Measurements from ENCODE around the gene NME3. TPM values are rescaled to one million over a fixed set of nuclear protein-coding genes. Genes with fewer than 3 reads are reported as not detected.

NME3 gene
- polyA plus RNA-seq, 3 donors, result 57.7 to 80.2 (median 74.7) TPM

GRCh38 chr16:1732071-1732470 is 39.3 kb downstream of the NME3 start:
- no peak for TF ChIP-seq CTCF (IDR thresholded peaks at IDR 0.05)
- Histone ChIP-seq H2AFZ (ENCODE audit: insufficient read depth, low read depth, low read length, poor library complexity, severe bottlenecking) (no peak overlapping the region), H3K36me3 (replicated peaks in 1 of 2; ENCODE audit: control insufficient read depth in 1 of 2, insufficient read depth in 2 of 2, low read length in 2 of 2) (peaks cover 60 to 63% of the 10 kb centered on the region in 2 donors), H3K27ac (ENCODE audit: low read depth in 1 of 2, low read length in 2 of 2) (peak overlapping the region; percentile 50 to 64), H4K20me1 (ENCODE audit: insufficient read depth, low read length) (peaks cover 53% of the 10 kb centered on the region), H3K4me2 (replicated peaks; ENCODE audit: extremely low read depth, low read length, poor library complexity, severe bottlenecking) (no peak overlapping the region), H3K79me2 (ENCODE audit: insufficient read depth, low read length) (peaks cover 15% of the 10 kb centered on the region), H3K4me3 (replicated peaks in 1 of 3; ENCODE audit: low read depth in 2 of 3, low read length in 3 of 3) (no peak overlapping the region), H3K4me1 (ENCODE audit: control insufficient read depth in 1 of 2, insufficient read depth in 2 of 2, low read length in 2 of 2) (peaks cover 13 to 14% of the 10 kb centered on the region in 2 donors), H3K9ac (ENCODE audit: insufficient read depth, low read length, poor library complexity, severe bottlenecking) (no peak overlapping the region), H3K9me3 (replicated peaks in 1 of 2; ENCODE audit: control insufficient read depth in 1 of 2, insufficient read depth in 1 of 2, low read length in 2 of 2) (peaks cover 0 to 16% of the 10 kb centered on the region in 2 donors), H3K27me3 (ENCODE audit: control insufficient read depth in 2 of 2, insufficient read depth in 2 of 2, low read length in 2 of 2) (no peaks in the 10 kb centered on the region)
- Mint-ChIP-seq H3K27me3 (ENCODE audit: low read depth in 3 of 3) (peaks cover 0 to 3% (median 0%) of the 10 kb centered on the region in 3 donors), H3K4me1 (peaks cover 12% of the 10 kb centered on the region), H3K36me3 (peaks cover 46 to 58% of the 10 kb centered on the region in 2 donors), H3K9me3 (peaks cover 0 to 10% (median 2%) of the 10 kb centered on the region in 7 donors), H3K27ac (peak overlapping the region; percentile 2 to 81 (median 56)), H3K4me3 (no peak overlapping the region)
- no peak for DNase-seq
- intact Hi-C loops (cut with micrococcal nuclease), result no loop called here
- WGBS (ENCODE audit: insufficient coverage), result 95% methylated on average over 7 of the region's 14 CpGs

DNA sequence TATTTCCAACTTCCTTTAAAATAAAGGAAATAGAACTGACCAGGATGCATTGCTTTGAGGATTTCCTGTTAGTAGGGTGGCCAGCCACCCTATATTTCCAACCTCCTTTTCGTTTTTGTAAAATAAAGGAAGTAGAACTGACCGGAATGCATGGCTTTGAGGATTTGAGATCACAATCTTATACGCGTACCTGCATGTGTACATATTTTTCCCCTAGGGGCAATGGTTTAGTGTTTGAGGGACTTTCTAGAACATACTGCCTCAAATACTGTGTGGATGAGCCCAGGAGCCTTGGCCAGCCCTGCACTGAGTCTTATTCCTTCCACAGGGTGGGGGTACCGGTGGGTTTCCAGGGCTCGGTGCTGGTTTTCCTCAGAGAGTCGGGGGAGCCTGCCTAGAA is 39.7 kb downstream of the NME3 start:
- H3K27ac ChIP-seq (ENCODE audit: low read depth in 1 of 2, low read length in 2 of 2), result peak overlapping the region; percentile 50 to 64
- peaks cover 0 to 4% (median 0%) of the 10 kb centered on the region in 3 donors for H3K27me3 Mint-ChIP-seq (ENCODE audit: low read depth in 3 of 3)
- no peaks in the 10 kb centered on the region for H3K27me3 ChIP-seq (ENCODE audit: control insufficient read depth in 2 of 2, insufficient read depth in 2 of 2, low read length in 2 of 2)
- peaks cover 19% of the 10 kb centered on the region for H3K79me2 ChIP-seq (ENCODE audit: insufficient read depth, low read length)
- H3K4me1 Mint-ChIP-seq, result peaks cover 12% of the 10 kb centered on the region
- no peak overlapping the region for H3K9ac ChIP-seq (ENCODE audit: insufficient read depth, low read length, poor library complexity, severe bottlenecking)
- H3K4me3 ChIP-seq (replicated peaks in 1 of 3; ENCODE audit: low read depth in 2 of 3, low read length in 3 of 3), result no peak overlapping the region
- H3K9me3 ChIP-seq (replicated peaks in 1 of 2; ENCODE audit: control insufficient read depth in 1 of 2, insufficient read depth in 1 of 2, low read length in 2 of 2), result peaks cover 0 to 16% of the 10 kb centered on the region in 2 donors
- DNase-seq, result no peak
- peak overlapping the region; percentile 2 to 81 (median 59) for H3K27ac Mint-ChIP-seq
- H3K4me3 Mint-ChIP-seq, result no peak overlapping the region
- H3K9me3 Mint-ChIP-seq, result peaks cover 0 to 10% (median 2%) of the 10 kb centered on the region in 7 donors
- H3K36me3 Mint-ChIP-seq, result peaks cover 50 to 62% of the 10 kb centered on the region in 2 donors
- intact Hi-C loops (cut with micrococcal nuclease), result no loop called here
- H2AFZ ChIP-seq (ENCODE audit: insufficient read depth, low read depth, low read length, poor library complexity, severe bottlenecking), result no peak overlapping the region
- TF ChIP-seq CTCF (IDR thresholded peaks at IDR 0.05), result no peak
- H3K36me3 ChIP-seq (replicated peaks in 1 of 2; ENCODE audit: control insufficient read depth in 1 of 2, insufficient read depth in 2 of 2, low read length in 2 of 2), result peaks cover 64 to 68% of the 10 kb centered on the region in 2 donors
- WGBS (ENCODE audit: insufficient coverage), result no CpG with 5 or more reads among the region's 7 CpGs
- peaks cover 57% of the 10 kb centered on the region for H4K20me1 ChIP-seq (ENCODE audit: insufficient read depth, low read length)
- H3K4me2 ChIP-seq (replicated peaks; ENCODE audit: extremely low read depth, low read length, poor library complexity, severe bottlenecking), result no peak overlapping the region
- H3K4me1 ChIP-seq (ENCODE audit: control insufficient read depth in 1 of 2, insufficient read depth in 2 of 2, low read length in 2 of 2), result peaks cover 13 to 14% of the 10 kb centered on the region in 2 donors

Data from CD14-positive monocyte (primary cell).